Parathyroid adenoma (tissue), 2 donors: Measurements from ENCODE around the gene LRRC27.

ENCODE experiments used
- H2AFZ ChIP-seq: fragments of 300-600 bp; sonication (generic); one replicate; pipeline ENCODE4 v1.7.0; 2017; ENCODE audit warnings: antibody characterized with exemption, mild to moderate bottlenecking
- H3K27ac ChIP-seq: fragments of 300-600 bp; sonication (generic); one replicate; pipeline ENCODE4 v1.7.0; 2017
- H3K27me3 ChIP-seq: fragments of 300-600 bp; sonication (generic); one replicate; pipeline ENCODE4 v1.7.0; 2017; ENCODE audit warnings: low read length; ENCODE audit not compliant: control insufficient read depth, insufficient read depth
- H3K36me3 ChIP-seq: fragments of 300-600 bp; sonication (generic); one replicate; pipeline ENCODE4 v1.7.0; 2017; ENCODE audit warnings: low read length; ENCODE audit not compliant: control insufficient read depth, insufficient read depth
- H3K4me1 ChIP-seq: fragments of 300-600 bp; sonication (generic); one replicate; pipeline ENCODE4 v1.7.0; 2017; ENCODE audit warnings: control low read depth
- H3K4me2 ChIP-seq: fragments of 300-600 bp; sonication (generic); one replicate; pipeline ENCODE4 v1.7.0; 2017; ENCODE audit warnings: low read length
- H3K4me3 ChIP-seq: fragments of 300-600 bp; sonication (generic); one replicate; pipeline ENCODE4 v1.7.0; 2017; ENCODE audit warnings: low read depth, low read length
- H3K79me2 ChIP-seq: fragments of 300-600 bp; sonication (generic); one replicate; pipeline ENCODE4 v1.7.0; 2017; ENCODE audit warnings: control low read depth
- H3K9ac ChIP-seq: fragments of 300-600 bp; sonication (generic); one replicate; pipeline ENCODE4 v1.7.0; 2017; ENCODE audit warnings: mild to moderate bottlenecking
- H3K9me3 ChIP-seq: fragments of 300-600 bp; sonication (generic); one replicate; pipeline ENCODE4 v1.7.0; 2017; ENCODE audit warnings: low read length; ENCODE audit not compliant: control insufficient read depth
- CTCF ChIP-seq: fragments of 300-600 bp; sonication (generic); IDR thresholded peaks from one replicate; pipeline ENCODE4 v1.7.0; 2017; ENCODE audit warnings: antibody characterized with exemption, mild to moderate bottlenecking
- donor health status: primary hyperparathyroidism.

The LRRC27 gene

DNA sequence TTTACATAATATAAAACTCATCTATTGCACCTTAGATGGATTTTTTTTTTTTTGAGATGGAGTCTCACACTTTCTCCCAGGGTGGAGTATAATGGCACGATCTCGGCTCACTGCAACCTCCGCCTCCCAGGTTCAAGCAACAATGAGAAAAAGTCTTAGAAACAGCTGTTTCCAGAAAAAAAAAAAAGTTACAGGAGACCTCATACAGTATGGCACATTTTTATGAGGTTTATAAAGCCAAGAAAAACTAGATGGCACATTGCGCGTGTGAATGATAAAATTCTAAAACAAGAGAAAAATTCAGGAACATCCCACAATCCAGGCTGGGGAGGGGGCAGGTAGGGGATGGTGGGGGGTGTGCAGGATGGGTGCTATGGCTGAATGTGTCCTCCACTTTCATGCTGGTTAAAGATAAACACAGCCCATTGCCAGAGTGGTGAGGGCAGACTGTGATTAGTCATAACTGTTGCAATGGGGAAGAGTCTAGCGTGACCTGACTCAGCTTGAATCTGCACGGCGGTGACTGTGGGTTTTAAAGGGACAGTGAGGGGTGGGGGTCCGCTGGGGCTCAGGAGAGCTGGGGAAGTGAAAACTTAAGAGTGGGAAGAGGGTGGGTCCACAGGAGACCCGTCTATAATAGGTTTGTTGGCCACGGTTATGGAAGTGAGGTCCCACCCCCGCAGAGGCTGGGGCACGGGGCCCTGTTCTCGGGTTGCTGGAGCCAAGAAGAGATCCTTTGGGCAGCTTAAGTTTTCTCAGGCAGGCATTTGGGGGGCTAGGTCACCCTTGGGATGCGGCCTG, 11.9 kb upstream of the LRRC27 start:
- Histone ChIP-seq H3K79me2 (no peaks in the 10 kb centered on the region), H3K9me3 (no peaks in the 10 kb centered on the region), H3K9ac (no peak overlapping the region), H3K4me2 (peak overlapping the region; percentile 11), H2AFZ (peak overlapping the region; percentile 61), H3K27ac (no peak overlapping the region), H3K4me3 (no peak overlapping the region), H3K27me3 (no peaks in the 10 kb centered on the region), H3K36me3 (no peaks in the 10 kb centered on the region), H3K4me1 (peaks cover 14% of the 10 kb centered on the region)
- TF ChIP-seq CTCF: no peak

GRCh38 chr10:132320654-132321469, 11.1 kb upstream of the LRRC27 start:
- Histone ChIP-seq H3K4me1 (peaks cover 14% of the 10 kb centered on the region), H3K27me3 (no peaks in the 10 kb centered on the region), H3K27ac (no peak overlapping the region), H3K4me3 (no peak overlapping the region), H3K9ac (no peak overlapping the region), H3K9me3 (no peaks in the 10 kb centered on the region), H3K36me3 (no peaks in the 10 kb centered on the region), H3K79me2 (no peaks in the 10 kb centered on the region), H3K4me2 (no peak overlapping the region), H2AFZ (peak overlapping the region; percentile 61)
- no peak for TF ChIP-seq CTCF

DNA sequence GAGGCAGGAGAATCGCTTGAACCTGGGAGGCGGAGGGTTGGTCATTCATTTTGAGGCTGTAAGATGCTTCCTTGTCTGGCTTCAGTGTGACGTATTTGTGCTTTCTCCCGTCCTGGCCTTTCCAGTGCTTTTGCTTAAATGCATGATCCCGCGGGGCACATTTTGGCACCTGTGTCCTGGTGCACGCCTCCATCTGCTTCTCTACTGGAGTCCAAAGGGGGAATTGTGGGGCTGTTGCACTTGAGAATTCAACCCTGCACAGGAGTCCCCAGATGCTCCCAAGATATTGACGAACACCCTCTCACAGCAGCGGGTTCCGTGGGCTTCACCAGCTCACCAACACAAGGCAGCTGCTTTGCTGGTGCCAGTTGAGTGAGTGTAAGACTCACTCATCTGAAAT, 10.3 kb upstream of the LRRC27 start:
- Histone ChIP-seq H3K4me1 (peaks cover 14% of the 10 kb centered on the region), H2AFZ (no peak overlapping the region), H3K4me3 (no peak overlapping the region), H3K27ac (no peak overlapping the region), H3K4me2 (no peak overlapping the region), H3K9me3 (no peaks in the 10 kb centered on the region), H3K36me3 (no peaks in the 10 kb centered on the region), H3K27me3 (no peaks in the 10 kb centered on the region), H3K79me2 (no peaks in the 10 kb centered on the region), H3K9ac (no peak overlapping the region)
- no peak for TF ChIP-seq CTCF

- TF ChIP-seq CTCF: no peak
- Histone ChIP-seq H2AFZ (no peak overlapping the region), H3K4me2 (no peak overlapping the region), H3K9me3 (no peaks in the 10 kb centered on the region), H3K79me2 (no peaks in the 10 kb centered on the region), H3K36me3 (no peaks in the 10 kb centered on the region), H3K27me3 (no peaks in the 10 kb centered on the region), H3K27ac (no peak overlapping the region), H3K4me3 (no peak overlapping the region), H3K4me1 (peaks cover 14% of the 10 kb centered on the region), H3K9ac (no peak overlapping the region)
These were observed 9.4 kb upstream of the LRRC27 start for GRCh38 chr10:132322586-132323048.
